ENCODE measurements around the gene TINAGL1.

- TF ChIP-seq CTCF (IDR thresholded peaks at IDR 0.05) (no peak), POLR2A (IDR thresholded peaks at IDR 0.05) (no peak), EP300 (IDR thresholded peaks at IDR 0.05) (no peak)
These were observed 48.6 kb downstream of the TINAGL1 start for GRCh38 chr1:31624731-31625514.
